Fibroblast of pulmonary artery (primary cell): ENCODE results near the gene LRRC2.
"Not testable (repeated sequence)": the region's sequence is repeated elsewhere in the genome, so short reads cannot be mapped to it uniquely, and the experiment has no call there.

Experiments used
- DNase-seq: peaks from one replicate; pipeline ENCODE4 v3.0.0-alpha.2; 2010; ENCODE audit warnings: low read depth
- H3K4me3 ChIP-seq: replicated peaks from 2 replicates; pipeline ENCODE4 v1.5.1; 2011; ENCODE audit warnings: low read depth, mild to moderate bottlenecking, control low read depth, low read length, moderate library complexity
- CTCF ChIP-seq: IDR thresholded peaks from 2 replicates; pipeline ENCODE4 v1.5.1; 2011; ENCODE audit warnings: mild to moderate bottlenecking, control low read depth, low read length, inconsistent platforms; ENCODE audit errors: missing control alignments

LRRC2 gene

DNA sequence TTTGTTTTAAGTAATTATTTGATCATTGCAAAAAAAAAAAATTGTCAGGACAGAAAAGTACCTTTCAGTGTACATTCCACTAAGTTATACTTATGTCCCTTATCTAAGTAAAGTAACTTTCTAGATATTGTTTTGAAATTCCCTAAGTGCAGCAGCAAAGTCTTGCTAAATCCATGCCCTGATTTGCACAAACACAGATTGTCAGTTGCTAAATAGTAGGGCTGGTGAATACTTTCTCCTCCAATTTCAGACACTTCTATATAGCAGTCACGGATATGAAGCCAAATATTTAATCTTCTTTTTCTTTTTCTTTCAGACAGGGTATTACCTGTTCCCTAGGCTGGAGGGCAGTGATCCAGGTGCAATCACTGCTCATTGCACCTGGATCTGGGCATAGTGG is 12.9 kb downstream of the LRRC2 start:
- no peak overlapping the region for H3K4me3 ChIP-seq
- no peak for TF ChIP-seq CTCF
- peak; percentile 56 for DNase-seq

DNA sequence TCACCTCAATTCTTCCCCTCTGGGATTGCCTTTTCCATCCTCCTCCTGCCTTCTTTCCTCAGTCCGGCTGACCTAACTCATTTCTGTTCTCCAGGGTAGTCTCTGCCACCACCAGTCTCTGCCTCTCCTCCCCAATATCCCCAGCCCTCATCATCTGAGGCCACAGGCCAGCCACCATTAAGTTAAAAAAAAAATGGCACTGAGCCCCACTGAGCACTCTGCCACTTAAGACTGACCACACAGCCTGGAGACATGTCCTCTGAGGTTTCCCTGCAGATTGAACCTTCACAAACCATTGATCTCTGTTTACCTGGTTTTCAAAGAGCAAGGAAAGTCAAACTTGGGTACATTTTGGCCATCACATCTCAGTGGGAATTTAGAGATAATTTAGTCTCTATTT is 13.6 kb downstream of the LRRC2 start:
- H3K4me3 ChIP-seq = no peak overlapping the region
- no peak for DNase-seq
- TF ChIP-seq CTCF = no peak

- no peak overlapping the region for H3K4me3 ChIP-seq
- no peak for DNase-seq
- no peak for TF ChIP-seq CTCF
Observed at GRCh38 chr3:46551615-46552014, 14.5 kb downstream of the LRRC2 start.

DNA sequence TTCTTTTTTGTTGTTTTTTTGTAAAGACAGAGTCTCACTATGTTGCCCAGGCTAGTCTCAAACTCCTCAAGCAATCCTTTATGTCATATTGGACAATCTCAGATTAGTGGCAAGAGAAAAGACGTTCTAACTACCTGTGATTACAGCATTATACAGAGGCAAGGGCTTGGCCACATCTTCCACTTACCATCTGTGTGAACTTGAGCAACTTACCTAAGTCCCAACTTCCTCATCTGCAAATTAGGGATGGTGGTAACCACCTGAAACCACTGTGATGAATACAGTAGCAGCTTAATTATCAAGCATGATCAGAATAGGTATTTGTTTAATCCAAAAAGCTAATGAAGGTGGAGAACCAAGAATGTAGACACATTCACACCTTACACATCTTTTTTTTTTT is 16.1 kb downstream of the LRRC2 start:
- TF ChIP-seq CTCF = no peak
- H3K4me3 ChIP-seq = no peak overlapping the region
- no peak for DNase-seq

DNA sequence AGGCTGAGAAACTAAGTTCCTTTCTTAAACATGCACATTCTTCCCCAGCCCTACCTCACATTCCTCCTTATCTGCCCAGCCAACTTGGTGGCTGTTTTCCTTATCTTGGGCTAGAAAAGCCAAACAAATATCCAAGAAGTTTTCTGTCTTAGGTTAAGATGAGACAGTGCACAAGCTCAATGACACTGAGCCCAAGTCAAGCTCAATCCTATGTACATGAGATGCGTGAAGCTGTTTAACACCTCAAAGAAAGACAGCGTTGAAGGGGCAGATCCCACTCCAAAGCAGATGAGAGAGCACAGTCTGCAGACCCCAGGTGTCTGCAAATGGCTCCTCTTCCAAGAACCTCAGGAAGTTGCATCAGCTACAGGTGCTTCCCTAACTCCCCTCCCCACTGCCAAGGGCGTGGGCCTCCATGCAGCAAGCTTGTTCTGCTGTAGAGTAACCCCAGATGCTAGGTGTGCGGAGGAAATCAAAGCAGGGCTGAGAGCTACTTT is 16.6 kb downstream of the LRRC2 start:
- no peak overlapping the region for H3K4me3 ChIP-seq
- TF ChIP-seq CTCF = no peak
- no peak for DNase-seq

GRCh38 chr3:46548611-46549010 is 17.5 kb downstream of the LRRC2 start:
- DNase-seq, H3K4me3 ChIP-seq: not testable (repeated sequence)

GRCh38 chr3:46546896-46547440 is 19.1 kb downstream of the LRRC2 start:
- H3K4me3 ChIP-seq = no peak overlapping the region
- TF ChIP-seq CTCF = no peak
- no peak for DNase-seq
